GM10248 (cell line): ENCODE data around the gene TMEM151B.
"Not testable (repeated sequence)": the region's sequence is repeated elsewhere in the genome, so short reads cannot be mapped to it uniquely, and the experiment has no call there.

ENCODE experiments used
- CTCF ChIA-PET: fragments of 300-600 bp; sonication (Branson Sonifier 250); formaldehyde crosslinking; extraction: SDS; loops from one replicate; lab custom pipeline; 2021; ENCODE audit warnings: antibody characterized with exemption; lab: Yijun Ruan, JAX
- POLR2A ChIA-PET: fragments of 350-650 bp; sonication (Branson Sonifier 250); formaldehyde crosslinking; extraction: SDS; loops from one replicate; lab custom pipeline; 2020; ENCODE audit warnings: antibody characterized with exemption; lab: Yijun Ruan, JAX
- DNase-seq: peaks from one replicate; pipeline ENCODE4 v3.0.0; 2012; ENCODE audit errors: extremely low spot score
- CTCF ChIP-seq: IDR thresholded peaks from 2 replicates; pipeline ENCODE4 v1.5.1; 2012; ENCODE audit warnings: mild to moderate bottlenecking, low read depth; ENCODE audit errors: extremely low read depth, missing control alignments, control extremely low read depth

Gene TMEM151B

GRCh38 chr6:44339301-44339700, 69.1 kb downstream of the TMEM151B start:
- CTCF ChIA-PET, result interaction anchor here (0.6 to 6.1 kb wide), 19 partner anchors 10 to 566 kb away, joined by 3 to 142 read pairs (median 7); partner anchors contain the start of genes AARS2, NFKBIE and TMEM151B

DNA sequence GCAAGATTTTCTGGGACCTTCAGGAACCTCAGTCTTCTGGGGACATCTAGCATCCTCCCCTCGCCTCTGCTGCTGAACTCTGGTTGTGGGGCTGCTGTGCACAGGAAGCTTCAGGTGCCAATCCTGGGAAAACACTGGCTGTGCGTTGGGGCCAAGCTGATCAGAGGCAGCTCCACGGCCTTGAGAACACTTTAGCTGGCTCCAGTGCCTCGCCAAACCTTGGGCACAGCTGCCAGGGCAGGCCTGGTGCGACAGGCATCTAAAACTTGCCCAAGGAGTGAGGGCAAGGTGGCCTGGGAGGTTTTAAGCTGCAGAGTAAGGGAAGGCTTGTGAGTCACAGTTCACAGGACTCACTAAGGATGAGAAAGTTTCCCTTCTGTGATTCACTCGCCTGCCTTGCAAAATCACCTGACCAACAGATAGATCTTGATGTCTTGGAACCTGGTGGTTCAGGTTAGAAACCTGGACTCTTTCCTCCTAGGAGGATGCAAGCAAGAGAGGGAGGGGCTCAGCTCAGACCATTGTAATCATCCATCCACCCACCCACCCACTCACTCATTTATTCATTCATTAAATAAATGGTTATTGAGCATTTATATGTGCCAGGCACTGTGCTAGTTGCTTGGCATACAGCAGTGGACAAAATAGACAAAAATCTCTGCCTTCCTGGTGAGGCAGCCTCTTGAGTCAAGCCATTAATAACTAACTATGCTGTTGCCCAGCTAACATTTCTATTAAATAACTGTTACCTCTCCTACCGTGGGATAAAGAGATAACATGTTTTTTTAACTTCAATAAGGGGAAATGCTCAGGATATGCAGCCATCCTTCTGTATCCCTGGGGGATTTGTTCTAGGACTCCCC, 69.7 kb downstream of the TMEM151B start:
- DNase-seq, result no peak
- ChIA-PET POLR2A (no interaction called here), CTCF (interaction anchor here (0.9 to 6.1 kb wide), 10 partner anchors 26 to 567 kb away, joined by 3 to 142 read pairs (median 7); partner anchors contain the start of genes AARS2, NFKBIE and TMEM151B)
- TF ChIP-seq CTCF, result no peak

More at GRCh38 chr6:44339301-44339700, 69.1 kb downstream of the TMEM151B start:
- TF ChIP-seq CTCF, result no peak
- DNase-seq, result no peak
- POLR2A ChIA-PET, result no interaction called here

GRCh38 chr6:44341095-44341890, 71.0 kb downstream of the TMEM151B start:
- DNase-seq, result no peak
- ChIA-PET POLR2A (no interaction called here), CTCF (interaction anchor here (0.9 to 4.2 kb wide), 3 partner anchors 27 to 74 kb away, joined by 3 to 27 read pairs (median 8); partner anchors contain the start of gene AARS2)
- TF ChIP-seq CTCF, result no peak

DNA sequence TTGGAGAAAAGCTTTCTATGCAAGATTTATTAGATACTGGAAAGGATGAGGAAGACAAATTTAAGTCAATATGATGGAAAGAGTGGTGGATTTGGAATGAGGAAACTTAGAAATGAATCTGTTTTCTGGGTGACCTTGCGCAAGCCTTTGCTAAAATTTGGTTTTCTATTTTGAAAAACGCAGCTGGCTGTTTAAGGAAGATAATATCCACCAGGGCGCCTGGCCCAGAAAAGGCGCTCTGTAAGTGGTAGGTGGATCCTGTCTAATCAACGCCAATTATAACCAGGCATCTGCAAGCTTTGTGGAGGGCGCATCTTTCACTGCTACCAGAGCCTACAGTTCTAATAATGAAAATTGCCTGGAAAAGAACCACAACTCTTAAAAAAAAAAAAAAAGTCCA, 71.8 kb downstream of the TMEM151B start:
- no peak for DNase-seq
- ChIA-PET CTCF (interaction anchor here (0.9 to 4.2 kb wide), 4 partner anchors 28 to 245 kb away, joined by 3 to 27 read pairs (median 6); partner anchors contain the start of gene AARS2), POLR2A (no interaction called here)
- TF ChIP-seq CTCF, result no peak

DNA sequence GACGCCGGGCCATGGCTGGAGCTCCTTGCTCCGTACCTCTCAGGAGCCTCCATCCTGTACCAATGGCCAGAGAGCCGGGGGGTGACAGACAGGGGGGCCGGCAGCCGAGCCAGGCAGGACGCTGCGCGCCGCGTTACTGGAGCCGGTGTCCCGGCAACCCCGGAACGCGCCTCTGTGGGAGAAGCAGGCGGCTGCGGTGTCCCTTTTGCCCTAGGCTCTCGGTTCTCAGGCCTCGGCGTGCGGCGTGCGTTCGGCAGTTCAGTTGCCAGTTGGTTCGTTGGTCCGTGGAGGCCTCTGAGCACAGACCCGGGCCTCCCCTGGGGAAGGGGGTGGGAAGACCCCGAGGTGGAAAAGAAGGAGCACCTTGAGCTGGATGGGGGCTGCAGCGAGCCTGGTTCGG, 72.2 kb downstream of the TMEM151B start, which contains the start of gene SPATS1:
Gene SPATS1, plus strand, starts transcription at position 162 of the 400 bp plus-strand sequence. CDS start 446 bp downstream, outside the sequence.
- ChIA-PET POLR2A (no interaction called here), CTCF (interaction anchor here (0.8 to 4.2 kb wide), 7 partner anchors 16 to 246 kb away, joined by 3 to 27 read pairs (median 8); partner anchors contain the start of gene AARS2)
- no peak for DNase-seq
- no peak for TF ChIP-seq CTCF

DNA sequence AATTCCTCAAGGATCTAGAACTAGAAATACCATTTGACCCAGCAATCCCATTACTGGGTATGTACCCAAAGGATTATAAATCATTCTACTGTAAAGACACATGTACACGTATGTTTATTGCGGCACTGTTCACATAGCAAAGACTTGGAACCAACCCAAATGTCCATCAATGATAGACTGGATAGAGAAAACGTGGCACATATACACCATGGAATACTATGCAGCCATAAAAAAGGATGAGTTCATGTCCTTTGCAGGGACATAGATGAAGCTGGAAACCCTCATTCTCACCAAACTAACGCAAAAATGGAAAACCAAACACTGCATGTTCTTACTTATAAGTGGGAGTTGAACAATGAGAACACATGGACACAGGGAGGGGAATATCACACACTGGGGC, 76.6 kb downstream of the TMEM151B start:
- CTCF ChIA-PET, result interaction anchor here (1.1 to 1.4 kb wide), 4 partner anchors 9 to 79 kb away, joined by 3 to 5 read pairs (median 4); no protein-coding TSS in a partner anchor
- POLR2A ChIA-PET, DNase-seq: not testable (repeated sequence)
